Cerebellar nuclear complex (tissue), 1 donor: ENCODE results near the gene BPIFA2.
"Not testable (repeated sequence)": the region's sequence is repeated elsewhere in the genome, so short reads cannot be mapped to it uniquely, and the experiment has no call there.

Experiments used
- DNase-seq, 2 experiments: peaks; one replicate each; lab custom pipeline; 2025; lab: John Stamatoyannopoulos, UW

Gene BPIFA2

DNA sequence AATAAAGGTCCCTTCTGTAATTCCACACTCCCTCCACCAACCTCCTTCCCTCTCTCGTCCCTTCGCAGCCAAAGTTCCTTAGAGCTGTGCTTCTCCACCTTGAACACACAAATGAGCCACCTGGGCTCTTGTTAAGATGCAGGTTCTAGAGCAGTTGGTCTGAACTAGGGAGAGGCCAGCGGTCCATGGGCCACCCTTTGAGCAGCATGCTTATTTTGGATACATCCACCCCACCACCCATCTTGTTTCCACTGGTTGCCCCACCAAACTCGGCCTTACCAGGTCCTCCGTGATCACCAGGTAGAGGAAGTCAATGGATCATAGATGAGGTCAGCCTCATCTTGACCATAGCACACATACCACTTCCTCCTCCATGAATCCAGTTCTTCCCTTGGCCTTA, 7.3 kb upstream of the BPIFA2 start:
- no peak for DNase-seq

DNA sequence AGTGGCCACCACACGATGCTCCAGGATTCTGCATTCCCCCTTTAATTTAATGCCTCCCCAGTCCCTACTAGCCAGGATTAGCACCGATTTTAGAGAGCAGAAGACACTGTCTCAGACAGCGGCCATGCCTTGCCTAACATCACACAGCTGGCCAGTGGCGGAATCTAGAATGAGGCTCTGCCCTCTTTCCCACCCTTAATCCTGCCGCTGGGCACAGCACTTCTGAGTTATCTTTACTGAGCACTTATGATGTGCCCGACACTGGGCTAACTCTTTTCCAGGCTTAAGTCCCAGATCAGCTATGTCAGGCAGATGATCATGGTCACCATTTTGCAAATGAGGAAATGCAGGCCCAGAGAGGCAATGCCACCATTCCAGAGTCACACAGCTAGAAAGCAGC, 5.6 kb upstream of the BPIFA2 start:
- no peak for DNase-seq

DNA sequence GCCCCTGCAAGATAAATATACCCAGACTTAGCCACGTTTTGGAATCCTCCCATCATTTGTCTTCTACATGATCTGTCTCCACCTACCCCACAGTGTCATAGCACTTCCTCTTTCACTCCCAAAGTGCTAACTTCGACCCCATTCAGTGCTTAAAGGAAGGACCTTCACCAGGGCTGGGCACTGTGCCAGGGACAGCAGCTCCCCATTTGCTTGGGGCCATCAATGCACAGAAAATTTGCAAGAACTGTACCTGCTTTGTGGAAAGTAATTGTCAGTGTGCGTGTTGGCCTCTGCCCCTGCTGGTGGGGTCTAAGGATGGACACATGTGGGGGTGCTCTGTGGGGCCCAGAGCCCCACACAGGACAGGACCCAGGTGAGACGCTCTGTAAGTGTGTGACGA, 5.2 kb upstream of the BPIFA2 start:
- DNase-seq, result no peak

DNA sequence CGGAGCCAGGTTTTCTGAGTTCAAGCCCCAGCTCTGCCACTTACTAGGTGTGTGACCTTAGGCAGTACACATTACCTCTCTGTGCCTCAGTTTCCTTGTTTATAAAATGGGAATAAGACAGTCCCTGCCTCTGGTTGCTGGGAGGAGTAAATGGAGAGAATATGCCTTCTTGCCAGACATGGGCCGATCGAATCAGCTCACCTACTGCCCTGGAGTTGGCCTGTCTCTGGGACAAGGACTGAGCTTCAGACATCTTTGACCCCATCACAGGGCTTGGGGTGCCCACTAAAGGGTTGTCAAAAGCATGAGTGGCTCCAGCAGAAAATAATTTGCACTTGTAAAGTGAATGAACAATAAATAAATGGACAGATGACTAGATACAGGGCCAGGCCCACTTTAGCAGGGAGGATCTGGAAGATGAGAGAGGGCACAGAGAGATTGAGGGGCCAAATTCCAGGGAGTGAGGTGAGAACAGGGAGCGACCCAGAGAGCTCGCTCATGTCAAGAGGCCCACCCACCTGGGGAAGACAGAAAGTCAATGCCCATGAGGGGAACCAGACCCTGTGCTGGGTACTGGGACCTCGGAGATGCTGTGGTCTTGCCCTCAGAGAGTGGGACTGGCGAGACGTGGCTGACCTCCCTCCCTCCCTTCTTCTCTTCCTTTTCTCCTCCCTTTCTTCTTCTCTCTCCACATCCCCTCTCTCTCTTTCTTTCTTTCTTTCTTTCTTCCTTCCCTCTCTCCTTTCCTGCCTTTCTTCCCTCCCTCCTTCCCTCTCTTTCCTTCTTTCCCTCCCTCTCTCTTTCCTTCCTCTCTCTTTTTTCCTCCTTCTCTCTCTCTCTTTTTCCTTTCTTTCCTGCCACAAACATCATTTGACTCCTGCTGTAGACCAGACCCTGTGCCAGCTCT, 3.9 kb upstream of the BPIFA2 start:
- no peak for DNase-seq

DNA sequence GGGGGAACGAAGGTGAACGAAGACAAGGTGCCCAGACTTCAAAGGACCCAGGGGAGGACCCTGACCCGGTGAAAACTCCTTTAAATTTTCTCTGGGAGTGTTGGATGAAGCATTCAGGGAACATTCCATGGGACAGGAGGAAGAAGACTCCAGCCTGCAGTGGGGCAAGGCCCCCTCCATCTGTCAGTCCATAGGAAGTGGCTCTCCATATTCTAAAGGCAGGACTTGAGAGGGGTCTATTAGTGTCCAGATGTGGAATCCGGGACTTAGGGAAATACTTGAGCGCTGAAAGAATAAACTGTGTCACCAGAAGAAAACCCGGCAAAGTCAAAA, 3.2 kb upstream of the BPIFA2 start:
- DNase-seq, result no peak

DNA sequence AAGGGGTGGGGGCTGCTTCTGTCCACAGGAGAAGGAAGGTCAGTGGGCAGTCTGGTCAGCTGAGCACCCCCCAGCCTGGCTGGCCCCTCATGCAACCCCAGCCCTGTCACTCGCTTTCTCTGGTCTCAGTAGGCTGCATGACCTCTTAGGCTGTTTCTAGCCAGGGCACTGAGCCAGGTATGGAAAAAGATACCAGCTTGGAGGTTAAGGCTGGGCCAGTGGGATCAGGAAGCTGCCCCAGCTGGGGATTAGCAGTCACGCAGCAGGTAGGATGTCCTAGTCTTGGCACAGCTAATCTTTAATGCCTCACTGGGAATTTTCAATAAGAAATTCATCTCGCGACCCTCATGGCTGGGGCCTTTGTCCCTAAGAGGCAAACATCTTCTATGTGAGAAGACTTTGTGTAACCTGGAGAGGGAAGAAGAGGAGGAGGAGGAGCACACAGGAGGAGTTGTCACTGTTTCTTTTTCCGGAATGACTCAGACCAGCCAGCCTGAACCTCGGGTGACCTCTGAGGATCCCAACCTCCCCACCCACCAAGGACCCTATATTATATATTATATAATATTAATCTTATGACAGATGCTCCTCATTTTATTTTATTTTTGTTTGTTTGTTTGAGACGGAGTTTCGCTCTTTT, 2.4 kb upstream of the BPIFA2 start:
- DNase-seq, result no peak

DNA sequence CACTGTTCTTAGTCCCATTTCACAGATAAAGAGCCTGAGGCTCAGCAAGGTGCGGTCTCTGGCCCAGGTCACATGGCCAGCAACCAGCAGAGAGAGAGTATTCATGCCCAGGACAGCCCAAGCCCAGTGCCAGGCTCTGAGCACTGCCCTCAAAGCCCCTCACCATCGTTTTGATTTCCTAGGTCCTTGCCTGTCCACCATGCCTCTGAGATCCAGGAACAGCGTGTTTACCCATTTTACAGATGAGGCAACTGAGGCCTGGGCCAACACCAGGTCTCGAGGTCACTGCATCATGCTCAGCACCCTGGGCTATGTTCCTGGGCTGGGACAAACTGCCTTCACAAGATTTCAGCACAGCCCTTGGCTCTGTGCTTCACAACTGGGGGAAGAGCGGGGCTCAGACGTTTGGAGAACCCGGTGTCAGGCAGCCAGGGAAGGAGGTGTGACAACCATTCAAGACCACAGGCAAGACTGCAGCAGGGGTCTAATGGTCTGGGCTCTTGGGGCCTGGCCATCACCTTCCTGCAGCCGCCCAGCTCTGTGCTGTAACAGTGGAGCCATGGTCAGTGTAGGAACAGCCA, 1.3 kb upstream of the BPIFA2 start:
- DNase-seq, result no peak

DNA sequence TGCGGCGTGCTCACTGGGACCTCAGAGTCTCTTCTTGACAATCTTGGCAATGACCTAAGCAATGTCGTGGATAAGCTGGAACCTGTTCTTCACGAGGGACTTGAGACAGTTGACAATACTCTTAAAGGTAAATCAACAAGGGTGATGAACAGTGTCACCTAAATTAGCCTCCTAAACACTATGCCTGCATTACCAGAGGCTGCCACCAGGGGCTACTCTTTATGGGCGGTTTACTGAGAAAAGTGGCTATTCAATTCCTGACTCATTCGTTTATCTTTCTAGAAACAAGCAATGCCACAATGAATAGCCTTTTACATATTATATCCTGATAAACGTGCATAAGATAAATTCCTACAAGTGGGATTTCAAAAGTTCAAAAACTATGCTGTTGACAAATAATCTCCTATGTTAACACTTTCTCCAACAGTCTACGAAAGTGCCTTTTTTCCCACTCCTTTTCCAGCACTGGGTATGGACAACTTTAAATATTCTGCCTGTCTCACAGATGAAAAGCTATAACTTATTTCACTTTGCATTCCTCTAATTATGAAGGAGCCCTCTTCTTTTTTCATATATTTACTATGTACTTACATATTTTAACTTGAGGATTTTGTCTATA, 1.3 kb downstream of the BPIFA2 start:
- DNase-seq, result no peak

DNA sequence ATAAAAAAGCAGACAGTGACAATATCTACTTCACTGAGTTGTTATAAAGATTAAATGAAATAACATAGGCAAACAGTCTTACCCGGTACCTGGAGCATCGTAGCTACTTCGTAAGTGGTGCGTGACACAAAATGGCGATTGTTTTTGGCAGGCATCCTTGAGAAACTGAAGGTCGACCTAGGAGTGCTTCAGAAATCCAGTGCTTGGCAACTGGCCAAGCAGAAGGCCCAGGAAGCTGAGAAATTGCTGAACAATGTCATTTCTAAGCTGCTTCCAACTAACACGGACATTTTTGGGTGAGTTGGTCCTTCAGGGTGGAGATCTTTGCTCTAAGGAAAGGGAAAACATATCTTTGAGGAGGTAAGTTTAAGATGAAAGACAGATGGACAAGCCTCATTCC, 4.8 kb downstream of the BPIFA2 start:
- no peak for DNase-seq

DNA sequence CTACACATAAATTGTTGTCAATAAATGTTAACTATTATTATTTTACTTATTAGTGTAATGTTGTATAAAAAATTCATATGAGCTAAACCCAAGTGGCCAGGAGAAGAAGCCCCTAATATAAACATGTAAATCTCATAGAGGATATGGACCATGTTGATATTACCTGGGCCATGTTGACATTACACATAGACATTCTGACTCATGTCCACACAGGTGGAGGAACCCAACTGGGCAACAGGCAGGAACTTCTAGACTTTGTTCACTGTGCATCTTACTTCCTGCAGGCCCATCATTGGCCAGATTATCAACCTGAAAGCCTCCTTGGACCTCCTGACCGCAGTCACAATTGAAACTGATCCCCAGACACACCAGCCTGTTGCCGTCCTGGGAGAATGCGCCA, 7.2 kb downstream of the BPIFA2 start:
- DNase-seq, result no peak

DNA sequence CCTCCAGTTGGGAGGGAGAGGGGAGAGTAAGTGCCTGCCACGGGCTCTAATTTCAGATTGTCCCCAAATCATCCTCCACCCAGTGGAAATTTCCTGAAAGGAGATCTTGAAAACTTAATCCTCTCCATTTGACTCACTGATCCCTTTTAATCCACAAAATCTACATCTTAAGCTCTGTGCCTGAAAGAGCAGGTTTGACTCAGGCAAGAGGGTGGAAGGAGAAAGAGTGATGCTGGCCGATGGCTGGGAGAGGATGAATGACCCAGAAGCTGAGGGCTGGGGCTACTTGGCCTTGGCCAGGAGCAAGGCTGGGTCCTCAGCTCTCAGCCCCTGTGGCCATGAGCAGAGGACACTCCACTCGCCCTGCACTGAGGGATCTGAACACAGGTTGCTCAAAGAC, 8.1 kb downstream of the BPIFA2 start:
- no peak for DNase-seq

DNA sequence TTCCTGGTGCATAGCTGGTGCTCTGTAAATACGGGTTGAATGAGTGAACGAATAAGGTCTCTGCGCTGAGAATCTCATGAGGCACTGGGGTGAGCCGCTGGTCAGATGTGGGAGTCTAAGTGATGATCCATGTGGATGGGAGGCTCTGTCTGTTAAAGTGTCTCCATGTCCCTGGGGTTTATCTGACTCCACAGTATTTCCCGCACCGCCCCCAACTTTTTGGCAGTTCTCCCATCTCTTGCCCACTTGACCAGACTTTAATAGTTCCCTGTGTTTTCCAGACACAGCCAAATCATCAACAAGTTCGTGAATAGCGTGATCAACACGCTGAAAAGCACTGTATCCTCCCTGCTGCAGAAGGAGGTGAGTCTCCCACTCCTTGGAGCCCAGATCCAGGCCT, 9.9 kb downstream of the BPIFA2 start:
- no peak for DNase-seq

DNA sequence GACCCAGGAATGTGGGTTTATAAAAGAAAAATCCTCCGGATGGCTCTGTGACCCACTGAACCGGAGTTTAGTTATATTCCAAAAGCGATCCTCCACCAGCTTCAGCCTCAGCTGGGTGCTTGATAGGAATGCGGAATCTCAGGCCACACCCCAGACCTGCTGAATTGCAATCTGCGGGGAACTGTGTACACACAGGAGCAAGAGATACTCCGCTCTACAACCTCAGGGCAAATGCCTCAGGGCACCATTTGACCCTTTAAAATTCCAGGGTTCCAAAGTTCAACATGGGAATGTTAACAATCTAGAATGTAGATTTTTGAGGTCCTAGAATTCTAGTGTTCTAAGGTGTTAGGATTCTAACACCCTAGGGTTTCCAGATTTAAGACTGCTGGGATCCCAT, 10.8 kb downstream of the BPIFA2 start:
- no peak for DNase-seq

DNA sequence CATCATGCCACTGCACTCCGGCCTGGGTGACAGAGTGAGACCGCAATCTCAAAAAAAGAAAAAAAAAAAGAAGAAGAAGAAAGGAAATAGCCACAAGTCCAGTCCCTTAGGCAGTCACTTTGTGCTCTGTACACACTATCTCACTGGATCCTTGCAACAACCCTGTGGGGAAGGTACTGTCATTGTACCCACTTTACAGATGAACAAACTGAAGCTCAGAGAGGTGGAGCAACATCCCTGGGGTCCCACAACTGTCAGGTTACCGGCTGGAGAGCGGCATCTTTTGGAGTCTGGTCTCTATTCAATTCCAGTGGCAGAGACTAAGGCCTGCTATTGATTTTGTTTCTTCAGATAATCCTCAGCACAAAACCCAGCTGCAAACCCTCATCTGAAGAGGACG, 12.2 kb downstream of the BPIFA2 start:
- DNase-seq, result no peak

DNA sequence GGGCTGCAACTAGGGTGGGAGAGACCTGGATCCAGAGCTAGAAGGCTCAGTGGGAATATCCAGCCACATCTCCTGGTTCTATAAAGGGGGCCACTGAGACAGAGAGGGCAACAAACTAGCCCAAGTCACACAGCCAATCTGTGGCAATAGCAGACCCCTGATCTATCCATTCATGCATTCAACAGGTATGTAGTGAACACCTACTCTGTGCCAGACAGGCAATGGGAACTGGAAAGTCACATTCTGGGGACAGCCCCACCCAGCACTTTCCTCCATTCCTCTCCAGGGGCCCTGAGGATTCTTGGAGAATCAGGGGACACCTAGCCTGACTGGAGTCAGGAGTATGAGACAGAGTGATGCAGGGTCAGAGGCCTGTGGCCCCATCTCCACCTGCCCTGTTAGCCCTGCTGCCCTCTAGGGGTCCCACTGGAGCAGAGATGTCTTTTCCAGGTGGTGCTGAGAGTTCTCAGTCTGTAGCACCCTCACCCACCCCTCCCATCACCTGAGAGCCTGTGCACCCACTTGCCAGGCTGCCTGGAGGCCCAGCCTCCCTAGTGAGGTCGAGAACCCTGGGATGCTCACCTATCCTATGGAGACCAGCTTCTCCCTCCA, 13.6 kb downstream of the BPIFA2 start:
- DNase-seq, result no peak

DNA sequence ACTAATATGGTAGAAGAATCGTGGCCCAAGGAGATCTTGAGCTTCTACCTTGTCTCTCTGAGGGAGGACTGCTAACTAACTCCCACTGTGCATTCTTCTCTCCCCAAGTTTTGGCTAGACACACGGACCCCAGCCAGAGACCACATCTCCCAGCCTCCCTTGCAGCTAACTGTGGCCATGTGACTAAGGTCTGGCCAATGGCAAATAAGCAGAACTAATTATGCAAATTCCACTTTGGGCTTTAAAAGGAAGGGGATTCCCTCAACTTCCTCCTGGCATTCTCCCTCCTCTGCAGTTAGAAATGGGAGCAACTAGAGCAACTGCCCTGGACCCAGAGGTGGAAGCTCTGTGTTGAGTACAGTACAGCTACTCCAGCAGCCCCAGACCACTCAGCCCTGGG, 15.4 kb downstream of the BPIFA2 start:
- no peak for DNase-seq

DNA sequence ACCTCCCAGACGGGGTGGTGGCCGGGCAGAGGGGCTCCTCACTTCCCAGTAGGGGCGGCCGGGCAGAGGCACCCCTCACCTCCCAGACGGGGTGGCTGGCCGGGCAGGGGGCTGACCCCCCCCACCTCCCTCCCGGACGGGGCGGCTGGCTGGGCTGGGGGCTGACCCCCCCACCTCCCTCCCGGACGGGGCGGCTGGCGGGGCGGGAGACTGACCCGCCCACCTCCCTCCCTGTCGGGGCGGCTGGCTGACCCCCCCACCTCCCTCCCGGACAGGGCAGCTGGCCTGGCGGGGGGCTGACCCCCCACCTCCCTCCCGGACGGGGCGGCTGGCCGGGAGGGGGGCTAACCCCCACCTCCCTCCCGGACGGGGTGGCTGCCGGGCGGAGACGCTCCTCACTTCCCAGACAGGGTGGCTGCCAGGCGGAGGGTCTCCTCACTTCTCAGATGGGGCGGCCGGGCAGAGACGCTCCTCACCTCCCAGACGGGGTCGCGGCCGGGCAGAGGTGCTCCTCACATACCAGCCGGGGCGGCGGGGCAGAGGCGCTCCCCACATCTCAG, 17.2 kb downstream of the BPIFA2 start:
- DNase-seq, result not testable (repeated sequence)

DNA sequence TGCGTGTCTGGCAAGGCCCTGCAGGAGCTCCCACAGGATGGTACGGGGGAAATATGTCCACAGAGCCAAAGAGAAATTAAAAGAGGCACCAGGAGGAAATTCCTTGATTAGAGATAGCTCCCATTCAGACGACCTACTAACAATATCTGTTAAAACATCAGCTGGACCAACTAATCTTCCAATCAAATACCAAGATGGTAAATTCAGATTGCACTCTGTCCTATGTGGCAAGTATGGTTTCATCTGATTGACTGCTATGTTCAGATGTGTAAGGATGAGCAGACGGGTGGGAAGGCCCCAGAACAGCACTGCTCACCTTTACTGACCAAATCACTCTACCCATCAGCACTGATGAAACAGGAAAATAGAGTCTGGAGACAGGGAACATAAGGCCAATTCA, 19.5 kb downstream of the BPIFA2 start:
- no peak for DNase-seq

DNA sequence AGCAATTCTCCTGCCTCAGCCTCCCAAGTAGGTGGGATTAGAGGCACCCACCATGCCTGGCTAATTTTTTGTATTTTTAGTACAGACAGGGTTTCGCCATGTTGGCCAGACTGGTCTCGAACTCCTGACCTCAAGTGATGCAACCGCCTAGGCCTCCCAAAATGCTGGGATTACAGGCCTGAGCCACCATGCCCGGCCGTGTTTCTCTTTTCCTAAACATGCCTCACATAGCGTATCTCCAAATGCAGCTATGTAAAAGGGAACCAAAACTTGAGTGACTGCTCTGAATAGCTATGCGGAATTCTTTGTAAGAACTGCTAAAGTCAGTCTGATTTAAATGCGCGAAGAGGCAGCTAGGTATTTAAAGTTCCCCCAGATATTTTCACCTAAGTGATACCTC, 20.5 kb downstream of the BPIFA2 start:
- no peak for DNase-seq

DNA sequence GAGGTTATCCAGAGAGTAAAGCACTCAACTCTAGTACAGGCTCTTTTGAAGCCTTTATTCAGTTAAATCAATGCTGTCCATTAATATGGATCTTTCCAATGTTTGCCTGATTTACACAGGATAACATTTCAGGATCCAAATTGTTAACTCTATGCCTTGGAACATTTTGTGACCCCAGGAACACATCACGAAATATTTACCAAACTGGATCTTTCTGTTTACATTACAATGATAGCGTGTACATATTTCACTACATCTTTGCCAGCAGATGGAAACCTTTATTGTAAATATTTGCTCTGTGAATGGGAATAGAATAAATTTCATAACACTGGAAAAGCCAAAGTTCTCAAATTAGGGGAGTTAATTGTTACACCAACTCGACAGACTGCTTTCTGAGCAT, 23.5 kb downstream of the BPIFA2 start:
- DNase-seq, result no peak

DNA sequence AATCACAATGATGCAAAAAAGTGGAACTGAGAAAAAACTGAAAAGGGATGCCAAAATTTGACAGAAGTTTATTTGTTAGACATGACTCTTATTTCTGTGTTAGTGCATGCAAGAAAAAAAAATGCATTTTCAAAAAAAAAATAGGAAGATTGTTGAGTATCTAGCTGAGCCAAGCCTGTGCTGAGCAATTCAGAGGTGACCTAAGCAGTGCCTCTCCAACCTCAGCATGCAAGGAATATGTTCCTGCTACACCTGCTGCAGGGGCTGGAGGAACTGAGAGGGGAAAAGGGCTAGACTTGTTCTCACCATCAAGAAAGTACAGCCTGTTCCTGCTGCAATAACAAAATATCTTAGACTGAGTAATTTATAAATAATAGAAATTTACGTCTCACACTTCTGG, 24.0 kb downstream of the BPIFA2 start:
- DNase-seq, result no peak

DNA sequence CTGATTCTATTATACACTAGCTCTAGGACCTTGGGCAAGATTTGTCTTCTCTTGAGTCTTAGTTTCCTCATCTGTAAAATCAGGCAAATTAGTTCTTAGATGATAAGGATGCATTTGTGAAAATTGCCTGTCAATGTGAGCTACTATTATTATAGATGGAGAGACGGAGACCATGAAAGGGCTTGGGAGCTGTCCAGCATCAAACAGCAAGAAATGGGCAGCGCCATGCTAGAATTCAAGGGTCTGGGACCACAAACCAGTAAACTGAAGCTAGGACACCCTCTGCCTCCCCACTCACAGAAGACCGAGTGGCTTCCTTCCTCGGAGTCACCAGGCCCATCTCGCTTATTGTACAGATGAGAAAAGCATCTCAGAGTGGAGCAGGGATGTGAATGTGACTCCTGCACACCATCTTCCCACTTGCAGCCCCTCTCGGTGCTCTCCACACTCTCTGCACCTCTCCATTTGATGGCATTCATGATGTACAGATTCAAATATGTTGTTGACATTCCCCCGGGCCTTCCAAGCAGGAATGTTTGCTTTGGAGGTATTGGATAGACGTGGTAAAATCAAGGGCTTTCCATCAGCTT, 25.0 kb downstream of the BPIFA2 start:
- no peak for DNase-seq
